ENCODE results near the gene RMDN3. TPM values are rescaled to one million over a fixed set of nuclear protein-coding genes. Genes with fewer than 3 reads are reported as not detected.

Gene RMDN3
- total RNA-seq, 1 experiment from 2014 or later = 28.3 TPM

GRCh38 chr15:40746916-40747418 lies 8.1 kb downstream of the RMDN3 start:
- H3T11ph ChIP-seq (ENCODE audit: low read length) = no peak overlapping the region
- H2BK12ac ChIP-seq (ENCODE audit: insufficient read length, low read depth, low read length) = no peak overlapping the region
- H3K4ac ChIP-seq (ENCODE audit: low read depth, low read length) = no peak overlapping the region
- no peak overlapping the region for H2AFZ ChIP-seq (ENCODE audit: low read length)
- H3K4me1 Mint-ChIP-seq = peaks cover 2 to 9% of the 10 kb centered on the region in 2 experiments; a peak in 3 of 4 replicates
- no peak overlapping the region for H3K4me3 Mint-ChIP-seq
- H3K18ac ChIP-seq (ENCODE audit: insufficient read length, low read depth, low read length) = no peak overlapping the region
- WGBS (ENCODE audit: extremely low coverage, insufficient read length, low lambda C conversion rate) = no CpG with 5 or more reads among the region's 3 CpGs
- no peak overlapping the region for H3K4me2 ChIP-seq (ENCODE audit: insufficient read depth, insufficient read length, low read length)
- no peak overlapping the region for H3K27ac ChIP-seq (ENCODE audit: insufficient read length, low read depth, low read length)
- no peak for TF ChIP-seq CTCF (conservative IDR thresholded peaks at IDR 0.05)
- no peaks in the 10 kb centered on the region for H3K79me2 ChIP-seq (ENCODE audit: insufficient read depth, low read length)
- H3K9me3 ChIP-seq (ENCODE audit: control insufficient read depth, low read depth, low read length) = no peaks in the 10 kb centered on the region
- no peaks in the 10 kb centered on the region for H3K27me3 Mint-ChIP-seq (ENCODE audit: low read depth)
- H3K27ac Mint-ChIP-seq = peak overlapping the region in 2 of 3 experiments; percentile 27 to 51; a peak in 1 of 7 replicates
- H2BK120ac ChIP-seq (ENCODE audit: low read depth, low read length, poor library complexity, severe bottlenecking) = no peak overlapping the region
- H4K8ac ChIP-seq (replicated peaks; ENCODE audit: insufficient read length, low read depth, low read length) = no peak overlapping the region
- no peaks in the 10 kb centered on the region for H3K79me1 ChIP-seq (ENCODE audit: insufficient read depth, low read depth, low read length, poor library complexity, severe bottlenecking)
- H3K27me3 ChIP-seq (ENCODE audit: insufficient read depth, low read length) = no peaks in the 10 kb centered on the region
- H2AK5ac ChIP-seq (ENCODE audit: insufficient read length, low read length) = no peak overlapping the region
- H4K91ac ChIP-seq (ENCODE audit: insufficient read length, low read depth, low read length) = no peak overlapping the region
- no peak overlapping the region for H3K23ac ChIP-seq (ENCODE audit: insufficient read length, low read depth, low read length)
- H2BK5ac ChIP-seq (ENCODE audit: insufficient read length, low read length) = no peak overlapping the region
- H3K4me1 ChIP-seq (ENCODE audit: insufficient read depth, low read length) = no peaks in the 10 kb centered on the region
- no peak overlapping the region for H3K9ac ChIP-seq (ENCODE audit: extremely low read depth, insufficient read length, low read length)
- H2BK15ac ChIP-seq (ENCODE audit: low read depth, low read length) = no peak overlapping the region
- no peaks in the 10 kb centered on the region for H4K20me1 ChIP-seq (ENCODE audit: control insufficient read depth, insufficient read depth, insufficient read length)
- H3K14ac ChIP-seq (ENCODE audit: insufficient read depth, low read length) = no peak overlapping the region
- H3K56ac ChIP-seq (ENCODE audit: insufficient read length, low read depth, low read length) = no peak overlapping the region
- H4K5ac ChIP-seq (ENCODE audit: insufficient read length, low read depth, low read length) = no peak overlapping the region
- no peak for DNase-seq
- no peaks in the 10 kb centered on the region for H3K9me3 Mint-ChIP-seq
- no peaks in the 10 kb centered on the region for H3K23me2 ChIP-seq (ENCODE audit: insufficient read length, low read depth, low read length, poor library complexity, severe bottlenecking)
- no peak overlapping the region for H2BK20ac ChIP-seq (ENCODE audit: low read depth, low read length, poor library complexity, severe bottlenecking)
- peaks cover 5 to 34% (median 26%) of the 10 kb centered on the region in 3 experiments; a peak in 5 of 7 replicates for H3K36me3 Mint-ChIP-seq (ENCODE audit: insufficient read depth in 1 of 3, low read depth in 3 of 3)

Data from H9 (cell line).